ENCODE measurements around the gene P2RX3. TPM values are rescaled to one million over a fixed set of nuclear protein-coding genes. Genes with fewer than 3 reads are reported as not detected.

Gene P2RX3
- total and polyA plus RNA-seq, 2 of the 8 experiments (the other 6 are each of a cell fraction or from before 2014, with no cell fraction given) = 0.45 to 0.47 TPM

GRCh38 chr11:57410287-57410686 lies 72.1 kb downstream of the P2RX3 start:
- no peak for DNase-seq (ENCODE audit: low read depth in 1 of 2, low spot score in 2 of 2)
- H3K56ac ChIP-seq (replicated peaks; ENCODE audit: insufficient read length, low read depth, low read length) = no peak overlapping the region
- H4K5ac ChIP-seq (ENCODE audit: insufficient read length, low read depth, low read length) = no peak overlapping the region
- ChIA-PET POLR2A (ENCODE audit: partially characterized antibody) (no interaction called here), CTCF (ENCODE audit: partially characterized antibody) (interaction anchor here (1.4 kb wide), 1 partner anchor 65 kb away, joined by 6 read pairs; no protein-coding TSS in a partner anchor)
- H4K20me1 ChIP-seq (replicated peaks in 1 of 2; ENCODE audit: control insufficient read depth in 1 of 2, insufficient read depth in 2 of 2, low read length in 2 of 2) = peaks cover 0 to 5% of the 10 kb centered on the region in 2 experiments
- no peak overlapping the region for H3K27ac ChIP-seq (ENCODE audit: low read depth, low read length)
- H3K79me1 ChIP-seq (ENCODE audit: low read depth, low read length) = no peaks in the 10 kb centered on the region; the same call in 1 of the 2 replicates
- no peak overlapping the region for H3K18ac ChIP-seq (ENCODE audit: extremely low read depth, low read length)
- H3K4ac ChIP-seq (replicated peaks; ENCODE audit: insufficient read length, low read depth, low read length) = no peak overlapping the region
- peaks cover 15 to 47% (median 34%) of the 10 kb centered on the region in 4 experiments; a peak in 7 of 8 replicates for H3K36me3 ChIP-seq (ENCODE audit: control insufficient read depth in 2 of 4, insufficient read depth in 4 of 4, low read length in 3 of 4)
- H2AK5ac ChIP-seq (ENCODE audit: low read depth, low read length) = no peak overlapping the region
- no peak overlapping the region for H3K14ac ChIP-seq (ENCODE audit: insufficient read length)
- no peak overlapping the region for H2AFZ ChIP-seq (ENCODE audit: low read length)
- no peaks in the 10 kb centered on the region for H3K9me3 ChIP-seq (ENCODE audit: insufficient read depth in 2 of 2, low read depth in 1 of 2, low read length in 1 of 2)
- H3K27me3 ChIP-seq (replicated peaks in 1 of 4; ENCODE audit: control insufficient read depth in 3 of 4, extremely low read depth in 1 of 4, insufficient read depth in 3 of 4, low read length in 3 of 4) = no peaks in the 10 kb centered on the region
- no peak for TF ChIP-seq SUZ12 (IDR thresholded peaks at IDR 0.05; ENCODE audit: low read length)
- TF ChIP-seq GABPA (IDR thresholded peaks at IDR 0.05; ENCODE audit: borderline replicate concordance, insufficient read depth, low read length) = no peak
- no peak for TF ChIP-seq TAF7 (optimal IDR thresholded peaks at IDR 0.05; ENCODE audit: borderline replicate concordance, low read depth, low read length)
- no peak for TF ChIP-seq TAF1 (IDR thresholded peaks at IDR 0.05; ENCODE audit: low read depth, low read length)
- no peak for TF ChIP-seq CBX8 (IDR thresholded peaks at IDR 0.05; ENCODE audit: borderline replicate concordance, low read depth, low read length)
- TF ChIP-seq YY1 (IDR thresholded peaks at IDR 0.05; ENCODE audit: low read depth, low read length) = no peak
- no peak for TF ChIP-seq SIN3A (conservative IDR thresholded peaks at IDR 0.05 in 1 of 2, IDR thresholded peaks at IDR 0.05 in 1 of 2; ENCODE audit: low read depth in 1 of 2, low read length in 2 of 2)
- no peak for TF ChIP-seq RBBP5 (IDR thresholded peaks at IDR 0.05; ENCODE audit: borderline replicate concordance, low read depth, low read length)
- no peak for TF ChIP-seq EP300 (IDR thresholded peaks at IDR 0.05; ENCODE audit: borderline replicate concordance in 1 of 2, low read depth in 2 of 2, low read length in 2 of 2)
- no peak for TF ChIP-seq RXRA (IDR thresholded peaks at IDR 0.05; ENCODE audit: insufficient read depth, low read depth, low read length)
- no peak for TF ChIP-seq SIRT6 (IDR thresholded peaks at IDR 0.05; ENCODE audit: low read length)
- TF ChIP-seq SIX5 (IDR thresholded peaks at IDR 0.05; ENCODE audit: low read depth, low read length) = no peak
- no peak overlapping the region for H3K4me3 ChIP-seq (ENCODE audit: extremely low read depth in 1 of 4, insufficient read depth in 2 of 4, low read depth in 3 of 4, low read length in 4 of 4)
- H3K79me2 ChIP-seq (ENCODE audit: control insufficient read depth in 1 of 2, insufficient read depth in 2 of 2, low read length in 2 of 2) = no peaks in the 10 kb centered on the region
- H4K8ac ChIP-seq (ENCODE audit: extremely low read depth, insufficient read depth, low read length) = no peak overlapping the region
- H3K4me2 ChIP-seq (ENCODE audit: insufficient read depth in 1 of 2, low read depth in 2 of 2, low read length in 2 of 2) = no peak overlapping the region
- no peak overlapping the region for H2BK20ac ChIP-seq (ENCODE audit: low read length)
- FAIRE-seq = no peak
- no peak overlapping the region for H2BK12ac ChIP-seq (ENCODE audit: low read depth, low read length)
- no peak overlapping the region for H2BK120ac ChIP-seq (replicated peaks; ENCODE audit: low read depth, low read length)
- no peak overlapping the region for H4K91ac ChIP-seq (replicated peaks; ENCODE audit: insufficient read length, low read length)
- no peak overlapping the region for H3K9ac ChIP-seq (replicated peaks in 1 of 4; ENCODE audit: extremely low read depth in 1 of 4, low read depth in 3 of 4, low read length in 3 of 4)
- H2BK15ac ChIP-seq (ENCODE audit: low read length) = no peak overlapping the region
- no peaks in the 10 kb centered on the region; a peak in 2 of 7 replicates for H3K4me1 ChIP-seq (replicated peaks in 1 of 4; ENCODE audit: control insufficient read depth in 3 of 4, insufficient read depth in 4 of 4, low read length in 3 of 4)
- no peak overlapping the region for H3K23ac ChIP-seq (ENCODE audit: insufficient read length)
- no peak overlapping the region for H2BK5ac ChIP-seq (ENCODE audit: low read depth, low read length)
- H3K23me2 ChIP-seq (ENCODE audit: low read depth, low read length) = no peaks in the 10 kb centered on the region

All from H1 (cell line).